IMR-90 (cell line): ENCODE data around the gene WNK1. TPM values are rescaled to one million over a fixed set of nuclear protein-coding genes. Genes with fewer than 3 reads are reported as not detected.

Source experiments
- ATAC-seq: fragments of 200-7000 bp; cut with Tn5 transposase; 2 replicates; pipeline ENCODE4 v1.9.1; 2020; ENCODE audit warnings: low read depth, mild to moderate bottlenecking, moderate library complexity
- BruUV-seq: library from RNA; stranded (reverse); fragments of 400-500 nt; replicated peaks from 2 replicates; lab custom pipeline; 2021; lab: Mats Ljungman, UMichigan
- CTCF ChIA-PET: fragments of 300-600 bp; formaldehyde crosslinking; extraction: SDS; loops from one replicate; lab custom pipeline; 2021; ENCODE audit warnings: antibody characterized with exemption; lab: Yijun Ruan, JAX
- POLR2A ChIA-PET: fragments of 300-600 bp; sonication (Branson Sonifier 250); formaldehyde crosslinking; loops from one replicate; lab custom pipeline; 2022; ENCODE audit warnings: antibody characterized with exemption; ENCODE audit not compliant: unreplicated experiment; lab: Charles Lee
- DNase-seq: peaks from one replicate; pipeline ENCODE4 v3.0.0; 2013
- H2AFZ ChIP-seq: replicated peaks from 2 replicates; pipeline ENCODE3; 2013; ENCODE audit warnings: low read length, mild to moderate bottlenecking; ENCODE audit not compliant: poor library complexity
- H2AK5ac ChIP-seq: 2 replicates; pipeline ENCODE4 v1.6.1; 2013; ENCODE audit warnings: low read depth, low read length, inconsistent platforms
- H2AK9ac ChIP-seq: replicated peaks from 2 replicates; pipeline ENCODE3; 2013; ENCODE audit warnings: mild to moderate bottlenecking, low read depth, low read length, moderate library complexity; ENCODE audit not compliant: poor library complexity
- H2BK120ac ChIP-seq: 2 replicates; pipeline ENCODE4 v1.6.1; 2013; ENCODE audit warnings: low read depth, low read length, inconsistent platforms
- H2BK15ac ChIP-seq: 3 replicates; pipeline ENCODE4 v1.6.1; 2013; ENCODE audit warnings: low read depth, low read length, inconsistent platforms
- H2BK20ac ChIP-seq: 2 replicates; pipeline ENCODE4 v1.6.1; 2013; ENCODE audit warnings: low read depth, mild to moderate bottlenecking, inconsistent platforms, low read length, moderate library complexity
- H2BK5ac ChIP-seq: 2 replicates; pipeline ENCODE4 v1.6.1; 2013; ENCODE audit warnings: mild to moderate bottlenecking, low read depth, low read length, inconsistent platforms; ENCODE audit not compliant: poor library complexity, severe bottlenecking
- H3K14ac ChIP-seq: replicated peaks from 2 replicates; pipeline ENCODE4 v1.6.1; 2013; ENCODE audit warnings: low read depth, low read length, inconsistent platforms
- H3K18ac ChIP-seq: 2 replicates; pipeline ENCODE4 v1.6.1; 2013; ENCODE audit warnings: low read depth, low read length, control low read depth
- H3K23ac ChIP-seq: 2 replicates; pipeline ENCODE4 v1.6.1; 2013; ENCODE audit warnings: low read depth, low read length, inconsistent platforms
- H3K27ac ChIP-seq: 2 replicates; pipeline ENCODE4 v1.5.1; 2013; ENCODE audit warnings: mild to moderate bottlenecking, control low read depth, low read length; ENCODE audit not compliant: insufficient read depth
- H3K27me3 ChIP-seq: 2 replicates; pipeline ENCODE4 v1.6.1; 2013; ENCODE audit warnings: low read length; ENCODE audit not compliant: control insufficient read depth, insufficient read depth
- H3K36me3 ChIP-seq: 2 replicates; pipeline ENCODE4 v1.6.1; 2013; ENCODE audit warnings: low read length, mixed read lengths; ENCODE audit not compliant: control insufficient read depth, insufficient read depth
- H3K4ac ChIP-seq: 2 replicates; pipeline ENCODE4 v1.6.1; 2013; ENCODE audit warnings: low read depth, low read length, inconsistent platforms
- H3K4me1 ChIP-seq: 2 replicates; pipeline ENCODE4 v1.6.1; 2013; ENCODE audit warnings: low read length, mixed read lengths; ENCODE audit not compliant: control insufficient read depth, insufficient read depth
- H3K4me2 ChIP-seq: 2 replicates; pipeline ENCODE4 v1.6.1; 2013; ENCODE audit warnings: low read depth, mild to moderate bottlenecking, control low read depth, low read length, moderate library complexity
- H3K4me3 ChIP-seq: 2 replicates; pipeline ENCODE4 v1.5.1; 2013; ENCODE audit warnings: low read depth, mild to moderate bottlenecking, control low read depth, low read length, moderate library complexity; ENCODE audit not compliant: insufficient read depth
- H3K56ac ChIP-seq: 2 replicates; pipeline ENCODE4 v1.6.1; 2013; ENCODE audit warnings: low read length, inconsistent platforms; ENCODE audit not compliant: insufficient read depth; ENCODE audit errors: extremely low read depth
- H3K79me1 ChIP-seq, 2 experiments: 2 replicates each; pipeline ENCODE4 v1.6.1; 2013; ENCODE audit warnings: low read length in 2 of 2, inconsistent platforms in 1 of 2, low read depth in 1 of 2
- H3K9ac ChIP-seq: 2 replicates; pipeline ENCODE4 v1.6.1; 2013; ENCODE audit warnings: low read depth, low read length, control low read depth
- H3K9me1 ChIP-seq: 2 replicates; pipeline ENCODE4 v1.6.1; 2013; ENCODE audit warnings: low read length, inconsistent platforms; ENCODE audit not compliant: insufficient read depth
- H3K9me3 ChIP-seq: 2 replicates; pipeline ENCODE4 v1.6.1; 2013; ENCODE audit warnings: low read length; ENCODE audit not compliant: control insufficient read depth, insufficient read depth
- H4K20me1 ChIP-seq: 2 replicates; pipeline ENCODE4 v1.6.1; 2013; ENCODE audit warnings: low read length, inconsistent platforms; ENCODE audit not compliant: insufficient read depth
- H4K5ac ChIP-seq: 2 replicates; pipeline ENCODE4 v1.6.1; 2013; ENCODE audit warnings: mild to moderate bottlenecking, low read depth, low read length, control low read depth
- H4K8ac ChIP-seq, 2 experiments: 2 replicates each; pipeline ENCODE4 v1.6.1; 2013; ENCODE audit warnings: low read depth in 2 of 2, low read length in 2 of 2, control low read depth in 1 of 2, inconsistent platforms in 1 of 2
- H4K91ac ChIP-seq: 2 replicates; pipeline ENCODE4 v1.6.1; 2013; ENCODE audit warnings: low read depth, low read length, inconsistent platforms; ENCODE audit not compliant: insufficient read depth
- BHLHE40 ChIP-seq: fragments of 150-350 bp; IDR thresholded peaks from 2 replicates; pipeline ENCODE4 v1.6.1; 2016; ENCODE audit warnings: mild to moderate bottlenecking, low read depth, low read length
- CEBPB ChIP-seq: IDR thresholded peaks from 2 replicates; pipeline ENCODE4 v1.6.1; 2012; ENCODE audit warnings: low read depth, low read length, improper control_type of control experiment
- CHD1 ChIP-seq: IDR thresholded peaks from 2 replicates; pipeline ENCODE4 v1.6.1; 2012; ENCODE audit warnings: low read depth, low read length, improper control_type of control experiment
- CTCF ChIP-seq: conservative IDR thresholded peaks from 2 replicates; pipeline ENCODE4 v1.5.1; 2012; ENCODE audit warnings: mild to moderate bottlenecking, low read depth, low read length, improper control_type of control experiment
- ELK1 ChIP-seq: fragments of 150-350 bp; IDR thresholded peaks from 2 replicates; pipeline ENCODE4 v1.6.1; 2016; ENCODE audit warnings: low read depth, mild to moderate bottlenecking, low read length, moderate library complexity, borderline replicate concordance
- FOS ChIP-seq: fragments of 150-350 bp; IDR thresholded peaks from 2 replicates; pipeline ENCODE4 v1.6.1; 2016; ENCODE audit warnings: low read depth, low read length
- MAFK ChIP-seq: IDR thresholded peaks from 2 replicates; pipeline ENCODE4 v1.6.1; 2012; ENCODE audit warnings: low read depth, low read length, improper control_type of control experiment
- MAZ ChIP-seq: IDR thresholded peaks from 2 replicates; pipeline ENCODE4 v1.6.1; 2012; ENCODE audit warnings: low read depth, mild to moderate bottlenecking, low read length, improper control_type of control experiment, moderate library complexity, borderline replicate concordance
- MXI1 ChIP-seq: IDR thresholded peaks from 2 replicates; pipeline ENCODE4 v1.6.1; 2012; ENCODE audit warnings: low read depth, mild to moderate bottlenecking, low read length, moderate library complexity, borderline replicate concordance
- NFE2L2 ChIP-seq: fragments of 150-350 bp; IDR thresholded peaks from 2 replicates; pipeline ENCODE4 v1.6.1; 2016; ENCODE audit warnings: low read depth, mild to moderate bottlenecking, low read length
- POLR2A ChIP-seq: IDR thresholded peaks from 2 replicates; pipeline ENCODE4 v1.6.1; 2012; ENCODE audit warnings: mild to moderate bottlenecking, low read depth, low read length
- RAD21 ChIP-seq: IDR thresholded peaks from 2 replicates; pipeline ENCODE4 v1.6.1; 2012; ENCODE audit warnings: low read length, improper control_type of control experiment
- RCOR1 ChIP-seq: IDR thresholded peaks from 2 replicates; pipeline ENCODE4 v1.6.1; 2012; ENCODE audit warnings: mild to moderate bottlenecking, low read length, improper control_type of control experiment; ENCODE audit not compliant: insufficient replicate concordance
- RFX5 ChIP-seq: IDR thresholded peaks from 2 replicates; pipeline ENCODE4 v1.8.0; 2012; ENCODE audit warnings: low read depth, mild to moderate bottlenecking, low read length, moderate library complexity
- SMC3 ChIP-seq: fragments of 150-350 bp; IDR thresholded peaks from 2 replicates; pipeline ENCODE4 v1.6.1; 2016; ENCODE audit warnings: low read depth, mild to moderate bottlenecking, antibody characterized with exemption, low read length, moderate library complexity
- WGBS, 2 experiments: methylation state at CpG; one replicate each; pipeline versions ENCODE4 v1.1.5 to v1.1.7; 2013; ENCODE audit warnings: missing lambda C conversion rate in 2 of 2; ENCODE audit not compliant: insufficient read length in 1 of 2; ENCODE audit errors: extremely low coverage in 2 of 2; 5-methylcytosine and 5-hydroxymethylcytosine counted together
- dilution Hi-C: fragments of 300-500 bp; cut with HindIII; formaldehyde crosslinking; loops from one replicate; pipeline ENCODE4 v1.14.3; 2018; ENCODE audit warnings: low sequenced_read_pairs; ENCODE audit not compliant: unreplicated experiment
- in situ Hi-C: fragments of 300-500 bp; cut with MboI; formaldehyde crosslinking; loops from 3 replicates; pipeline ENCODE4 v1.14.3; 2019; ENCODE audit warnings: low sequenced_read_pairs, inconsistent platforms, mixed read lengths
- intact Hi-C: fragments of 100-400 bp; cut with micrococcal nuclease; formaldehyde crosslinking; loops from 2 replicates; pipeline ENCODE4 v1.10.0; 2022
- polyA plus RNA-seq, 3 experiments: library from polyadenylated mRNA; depleted of rRNA; stranded (reverse); fragments of >200 nt; gene quantifications; 2 replicates each; pipeline ENCODE4 v1.2.3, GENCODE V29; 2012; ENCODE audit warnings: low replicate concordance in 1 of 3
- total RNA-seq: library from RNA; depleted of rRNA; stranded (reverse); fragments of >200 nt; gene quantifications from 2 replicates; pipeline ENCODE4 v1.2.3, GENCODE V29; 2012
- TF ChIP-seq, protein P1 (sequence below): fragments of 150-350 bp; IDR thresholded peaks from 2 replicates; pipeline ENCODE4 v1.6.1; 2017; ENCODE audit warnings: mild to moderate bottlenecking, antibody characterized with exemption, low read length, low read depth

WNK1 gene
- total and polyA plus RNA-seq, 2 of the 4 experiments (the other 2 are of a cell fraction) = 36.9 to 42.8 TPM

DNA sequence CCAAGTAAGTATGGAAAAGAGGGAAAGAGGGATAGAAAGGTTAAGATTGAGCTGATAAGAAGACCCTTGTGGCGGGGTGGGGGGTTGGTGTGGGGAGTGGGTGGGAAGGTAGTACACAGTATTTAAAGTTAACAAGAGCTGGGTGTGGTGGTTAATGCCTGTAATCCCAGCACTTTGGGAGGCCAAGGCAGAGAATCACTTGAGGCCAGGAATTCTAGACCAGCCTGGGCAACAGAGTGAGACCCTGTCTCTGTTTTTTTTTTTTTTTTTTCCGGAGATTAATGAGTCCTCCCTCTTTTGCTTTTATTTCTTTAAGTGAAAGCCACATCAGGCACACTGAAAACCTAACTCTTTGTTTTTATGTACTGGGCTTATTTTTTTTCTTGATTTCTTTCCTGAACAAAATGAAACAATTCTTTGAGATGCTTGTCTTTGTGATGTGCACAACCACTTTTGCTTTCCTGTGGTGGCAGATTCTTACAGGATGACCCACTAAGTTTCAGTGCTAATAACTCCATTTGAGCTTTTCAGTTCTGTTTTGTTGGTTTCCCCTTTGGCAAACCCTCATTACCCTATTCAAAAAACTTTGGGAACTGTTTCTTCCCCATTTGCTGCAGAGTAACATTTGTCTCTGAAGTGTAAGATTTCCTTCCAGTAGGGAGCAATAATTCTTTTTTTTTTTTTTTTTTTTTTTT is 54.8 kb downstream of the WNK1 start:
- Histone ChIP-seq H3K27ac (no peak overlapping the region), H3K9ac (no peak overlapping the region)

More for the DNA sequence above, 54.8 kb downstream of the WNK1 start:
- Histone ChIP-seq H4K8ac (no peak overlapping the region), H3K4me1 (peaks cover 9% of the 10 kb centered on the region), H4K91ac (no peak overlapping the region), H2BK15ac (no peak overlapping the region), H2AK5ac (no peak overlapping the region), H2AK9ac (no peak overlapping the region), H3K9me1 (peaks cover 3% of the 10 kb centered on the region), H2BK120ac (no peak overlapping the region), H3K79me1 (peaks cover 10 to 60% of the 10 kb centered on the region in 2 experiments), H4K20me1 (peaks cover 40% of the 10 kb centered on the region), H3K27me3 (no peaks in the 10 kb centered on the region), H3K56ac (no peak overlapping the region), H3K23ac (no peak overlapping the region), H3K4ac (no peak overlapping the region), H3K4me2 (no peak overlapping the region), H2BK20ac (no peak overlapping the region), H2AFZ (no peak overlapping the region), H3K18ac (no peak overlapping the region), H3K9me3 (no peaks in the 10 kb centered on the region), H3K14ac (no peak overlapping the region), H3K4me3 (no peak overlapping the region), H3K36me3 (no peaks in the 10 kb centered on the region), H2BK5ac (no peak overlapping the region), H4K5ac (no peak overlapping the region)
- dilution Hi-C loops = no loop called here
- intact Hi-C loops = no loop called here
- WGBS, 2 experiments = no CpG with 5 or more reads among the region's 2 CpGs
- CTCF ChIA-PET = interaction anchor here (0.6 to 1.2 kb wide), 3 partner anchors 9 to 52 kb away, joined by 3 to 8 read pairs (median 4); no protein-coding TSS in a partner anchor
- in situ Hi-C loops = no loop called here
- no TSS peak for BruUV-seq
- ATAC-seq = no peak
- no peak for DNase-seq
- TF ChIP-seq SMC3 (no peak), POLR2A (no peak), CHD1 (no peak), RFX5 (no peak), MXI1 (no peak), RCOR1 (no peak), FOS (no peak), RAD21 (no peak), CEBPB (no peak), ELK1 (no peak), MAFK (no peak), MAZ (no peak), BHLHE40 (no peak), NFE2L2 (no peak), CTCF (no peak)
- TF ChIP-seq, protein P1, sequence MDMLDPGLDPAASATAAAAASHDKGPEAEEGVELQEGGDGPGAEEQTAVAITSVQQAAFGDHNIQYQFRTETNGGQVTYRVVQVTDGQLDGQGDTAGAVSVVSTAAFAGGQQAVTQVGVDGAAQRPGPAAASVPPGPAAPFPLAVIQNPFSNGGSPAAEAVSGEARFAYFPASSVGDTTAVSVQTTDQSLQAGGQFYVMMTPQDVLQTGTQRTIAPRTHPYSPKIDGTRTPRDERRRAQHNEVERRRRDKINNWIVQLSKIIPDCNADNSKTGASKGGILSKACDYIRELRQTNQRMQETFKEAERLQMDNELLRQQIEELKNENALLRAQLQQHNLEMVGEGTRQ = no peak
- POLR2A ChIA-PET = no interaction called here
